T-helper 2 cell treated with Interferon-gamma antibody and Interleukin-4, amounts not matched to agents 5 μg/mL and 100 μg/mL, for 36 hours (primary cell): ENCODE results near the gene TNRC6B.
A peak's percentile ranks its signal among the peaks of the same experiment; 100 is the strongest.

Experiments
- DNase-seq: peaks from one replicate; pipeline ENCODE4 v3.0.0; 2021; ENCODE audit warnings: low spot score
- H3K27ac Mint-ChIP-seq: one replicate; pipeline ENCODE4 v1.8.0; 2021; ENCODE audit warnings: mild to moderate bottlenecking, mixed read lengths
- H3K27me3 Mint-ChIP-seq: one replicate; pipeline ENCODE4 v1.8.0; 2021; ENCODE audit warnings: low read depth, mixed read lengths
- H3K36me3 Mint-ChIP-seq: one replicate; pipeline ENCODE4 v1.8.0; 2021; ENCODE audit warnings: low read depth, mixed read lengths
- H3K4me1 Mint-ChIP-seq: one replicate; pipeline ENCODE4 v1.8.0; 2021; ENCODE audit warnings: low read depth, mixed read lengths
- H3K4me3 Mint-ChIP-seq: one replicate; pipeline ENCODE4 v1.8.0; 2022; ENCODE audit warnings: mild to moderate bottlenecking, moderate library complexity, mixed read lengths
- H3K9me3 Mint-ChIP-seq: one replicate; pipeline ENCODE4 v1.8.0; 2021; ENCODE audit warnings: mixed read lengths

TNRC6B gene

GRCh38 chr22:40346185-40347118 is 168.7 kb downstream of the TNRC6B start, which contains the start of gene ADSL:
Gene ADSL (plus strand): TSS chr22:40346500. CDS start chr22:40346559, 59 bp downstream.
- Mint-ChIP-seq H3K27ac (peak within 1 kb of the TSS; percentile 98), H3K27me3 (no peaks in the 10 kb centered on the region), H3K9me3 (no peaks in the 10 kb centered on the region), H3K36me3 (peaks cover 23% of the 10 kb centered on the region), H3K4me3 (peak within 1 kb of the TSS; percentile 98), H3K4me1 (peaks cover 34% of the 10 kb centered on the region)
- DNase-seq = peak; percentile 86

DNA sequence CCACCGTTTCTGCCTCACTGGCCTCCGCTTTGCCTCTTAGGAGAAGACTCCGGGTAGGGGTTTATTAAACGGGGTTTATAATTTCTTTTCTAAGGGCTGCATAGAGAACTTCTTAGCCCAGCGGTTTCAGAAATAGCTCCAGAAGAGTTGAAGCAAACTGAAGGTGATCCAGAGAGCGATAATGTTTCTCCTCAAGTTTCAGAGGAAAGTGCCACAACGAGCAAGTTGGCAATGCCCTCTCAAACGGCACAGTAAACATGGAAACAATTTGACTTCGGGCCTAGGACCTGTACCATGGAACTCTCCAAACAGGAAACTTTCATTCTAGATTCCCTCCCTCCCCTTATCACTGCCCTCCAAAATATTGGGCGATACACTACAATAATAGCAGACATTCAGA is 169.6 kb downstream of the TNRC6B start:
- Mint-ChIP-seq H3K36me3 (peaks cover 26% of the 10 kb centered on the region), H3K4me1 (peaks cover 26% of the 10 kb centered on the region), H3K4me3 (peak overlapping the region; percentile 98), H3K27me3 (no peaks in the 10 kb centered on the region), H3K9me3 (no peaks in the 10 kb centered on the region), H3K27ac (peak overlapping the region; percentile 98)
- no peak for DNase-seq

GRCh38 chr22:40348025-40348658 is 170.4 kb downstream of the TNRC6B start:
- H3K4me1 Mint-ChIP-seq = peaks cover 21% of the 10 kb centered on the region
- H3K27me3 Mint-ChIP-seq = no peaks in the 10 kb centered on the region
- peak; percentile 54 for DNase-seq
- H3K4me3 Mint-ChIP-seq = peak overlapping the region; percentile 98
- H3K9me3 Mint-ChIP-seq = no peaks in the 10 kb centered on the region
- peaks cover 33% of the 10 kb centered on the region for H3K36me3 Mint-ChIP-seq
- H3K27ac Mint-ChIP-seq = peak overlapping the region; percentile 98

- DNase-seq = no peak
- Mint-ChIP-seq H3K27ac (no peak overlapping the region), H3K36me3 (peaks cover 50% of the 10 kb centered on the region), H3K4me3 (no peak overlapping the region), H3K9me3 (no peaks in the 10 kb centered on the region), H3K27me3 (no peaks in the 10 kb centered on the region), H3K4me1 (peaks cover 11% of the 10 kb centered on the region)
Observed at GRCh38 chr22:40352763-40353162, 175.0 kb downstream of the TNRC6B start.

DNA sequence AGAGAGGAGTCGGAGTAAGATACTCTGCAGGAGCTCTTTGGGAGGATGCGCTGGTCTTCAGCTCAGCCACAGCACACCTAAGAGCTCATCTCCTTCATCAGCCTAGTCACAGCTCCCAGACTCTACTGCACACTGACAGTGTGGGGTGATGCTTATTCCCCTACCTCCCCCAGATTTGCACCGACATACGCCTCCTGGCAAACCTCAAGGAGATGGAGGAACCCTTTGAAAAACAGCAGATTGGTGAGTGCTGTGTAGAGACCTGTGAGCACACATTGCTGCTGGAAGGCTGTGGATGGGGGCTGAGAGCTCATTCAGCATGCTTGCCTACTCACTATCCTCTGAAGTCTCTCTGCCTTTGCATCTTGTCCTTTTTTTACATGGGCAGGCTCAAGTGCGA is 183.4 kb downstream of the TNRC6B start:
- no peak overlapping the region for H3K4me3 Mint-ChIP-seq
- no peak for DNase-seq
- no peaks in the 10 kb centered on the region for H3K27me3 Mint-ChIP-seq
- no peaks in the 10 kb centered on the region for H3K9me3 Mint-ChIP-seq
- H3K27ac Mint-ChIP-seq = no peak overlapping the region
- no peaks in the 10 kb centered on the region for H3K4me1 Mint-ChIP-seq
- peaks cover 78% of the 10 kb centered on the region for H3K36me3 Mint-ChIP-seq

- Mint-ChIP-seq H3K4me1 (no peaks in the 10 kb centered on the region), H3K27ac (no peak overlapping the region), H3K9me3 (no peaks in the 10 kb centered on the region), H3K4me3 (no peak overlapping the region), H3K36me3 (peaks cover 84% of the 10 kb centered on the region), H3K27me3 (no peaks in the 10 kb centered on the region)
- no peak for DNase-seq
Observed at GRCh38 chr22:40363059-40363458, 185.3 kb downstream of the TNRC6B start.

DNA sequence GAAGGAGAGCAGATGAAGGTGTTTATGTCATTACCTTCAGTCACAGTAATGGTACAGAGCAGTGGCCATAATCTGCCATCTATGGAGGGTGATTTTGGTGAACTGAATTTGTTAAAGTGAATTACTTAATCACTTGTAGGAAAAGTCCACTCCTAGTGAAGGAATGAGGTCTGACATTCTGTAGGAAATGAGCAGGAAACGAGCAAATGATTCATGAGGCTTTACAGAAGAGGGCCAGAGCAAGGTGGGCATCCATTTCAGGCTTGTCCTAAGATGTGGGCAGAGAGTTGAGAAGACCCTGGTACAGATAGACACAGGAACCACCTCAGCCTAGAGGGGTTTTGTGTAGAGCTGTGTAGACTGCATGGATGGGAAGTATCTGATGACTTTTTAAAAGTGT is 186.7 kb downstream of the TNRC6B start:
- Mint-ChIP-seq H3K4me3 (no peak overlapping the region), H3K4me1 (peaks cover 1% of the 10 kb centered on the region), H3K27me3 (no peaks in the 10 kb centered on the region), H3K9me3 (no peaks in the 10 kb centered on the region), H3K27ac (no peak overlapping the region), H3K36me3 (peaks cover 76% of the 10 kb centered on the region)
- no peak for DNase-seq

DNA sequence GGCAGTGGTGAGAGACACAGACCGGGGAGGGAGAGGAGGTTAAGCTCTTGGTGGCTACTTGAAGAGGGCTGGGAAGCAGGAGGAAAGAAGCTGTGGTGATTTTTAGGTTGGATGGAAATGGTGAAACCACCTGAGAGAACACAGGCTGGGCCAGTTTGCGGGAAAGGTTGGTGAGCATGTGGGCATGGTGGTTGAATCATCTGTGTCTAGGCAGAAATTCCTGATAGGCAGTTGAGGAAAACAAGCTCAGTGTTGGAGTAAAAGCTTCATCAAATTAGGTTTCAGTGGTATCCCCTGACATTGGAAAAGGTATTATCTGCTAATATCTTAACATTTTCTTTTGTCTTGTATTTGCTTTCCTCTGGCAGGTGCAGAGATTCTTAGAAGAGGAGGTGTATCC is 188.3 kb downstream of the TNRC6B start:
- Mint-ChIP-seq H3K36me3 (peaks cover 69% of the 10 kb centered on the region), H3K27ac (no peak overlapping the region), H3K9me3 (no peaks in the 10 kb centered on the region), H3K27me3 (no peaks in the 10 kb centered on the region), H3K4me3 (no peak overlapping the region), H3K4me1 (peaks cover 1% of the 10 kb centered on the region)
- no peak for DNase-seq

- peaks cover 59% of the 10 kb centered on the region for H3K36me3 Mint-ChIP-seq
- peaks cover 6% of the 10 kb centered on the region for H3K4me1 Mint-ChIP-seq
- DNase-seq = no peak
- H3K27ac Mint-ChIP-seq = peak overlapping the region; percentile 31
- H3K9me3 Mint-ChIP-seq = no peaks in the 10 kb centered on the region
- H3K27me3 Mint-ChIP-seq = no peaks in the 10 kb centered on the region
- no peak overlapping the region for H3K4me3 Mint-ChIP-seq
Observed at GRCh38 chr22:40367342-40367741, 189.6 kb downstream of the TNRC6B start.

DNA sequence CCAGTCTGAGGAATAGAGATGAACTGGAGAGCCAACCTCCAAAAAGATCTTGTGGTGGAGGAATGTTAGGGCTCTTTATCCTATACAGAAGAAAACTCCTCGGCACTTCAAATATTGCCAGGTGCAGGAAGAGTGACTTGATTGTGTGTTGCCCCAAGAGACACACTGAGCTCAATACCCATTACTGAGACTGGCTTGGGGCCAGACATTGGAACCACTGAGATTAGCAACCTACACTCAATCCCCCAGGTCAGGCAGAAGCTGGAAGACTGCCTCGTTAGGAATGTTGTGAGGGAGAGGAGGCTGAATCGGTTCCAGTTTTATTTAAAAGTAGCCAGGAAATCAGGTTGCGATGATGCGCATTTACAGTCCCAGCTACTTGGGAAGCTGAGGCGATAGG is 190.3 kb downstream of the TNRC6B start:
- H3K4me3 Mint-ChIP-seq = no peak overlapping the region
- no peak overlapping the region for H3K27ac Mint-ChIP-seq
- H3K27me3 Mint-ChIP-seq = no peaks in the 10 kb centered on the region
- peaks cover 59% of the 10 kb centered on the region for H3K36me3 Mint-ChIP-seq
- DNase-seq = no peak
- H3K9me3 Mint-ChIP-seq = no peaks in the 10 kb centered on the region
- H3K4me1 Mint-ChIP-seq = peaks cover 11% of the 10 kb centered on the region

DNA sequence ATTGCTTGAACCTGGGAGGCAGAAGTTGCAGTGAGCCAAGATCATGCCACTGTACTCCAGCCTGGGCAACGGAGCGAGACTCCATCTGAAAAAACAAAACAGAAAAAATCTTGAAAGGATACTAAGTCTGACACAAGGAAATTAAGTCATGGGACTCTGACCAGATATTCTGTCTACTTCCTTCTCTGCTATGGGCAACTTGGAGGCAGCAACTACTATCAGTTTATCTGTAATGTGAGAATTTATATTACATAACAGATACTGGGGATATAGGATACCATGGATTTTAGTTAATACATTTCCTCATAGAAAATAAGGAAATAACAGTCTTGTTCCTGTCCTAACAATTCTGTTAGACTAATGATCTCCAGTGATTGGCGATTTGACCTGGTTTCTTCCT is 191.1 kb downstream of the TNRC6B start:
- H3K4me3 Mint-ChIP-seq = no peak overlapping the region

DNA sequence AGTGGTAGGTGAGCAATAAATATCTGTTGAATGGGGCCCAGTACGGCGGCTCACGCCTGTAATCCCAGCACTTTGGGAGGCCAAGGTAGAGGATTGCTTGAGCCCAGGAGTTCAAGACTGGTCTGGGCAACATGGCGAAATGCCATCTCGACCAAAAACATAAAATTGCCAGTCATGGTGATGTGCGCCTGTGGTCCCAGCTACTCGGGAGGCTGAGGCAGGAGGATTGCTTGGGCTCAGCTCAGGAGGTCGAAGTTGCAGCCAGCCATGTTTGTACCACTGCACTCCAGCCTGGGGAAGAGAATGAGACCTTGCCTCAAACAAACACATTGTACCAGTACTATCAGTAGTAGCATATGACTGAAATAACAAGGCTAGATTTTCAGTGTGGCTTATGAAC is 196.8 kb downstream of the TNRC6B start:
- H3K4me1 Mint-ChIP-seq = peaks cover 14% of the 10 kb centered on the region
- H3K4me3 Mint-ChIP-seq = no peak overlapping the region
- H3K27me3 Mint-ChIP-seq = no peaks in the 10 kb centered on the region

More for the DNA sequence above, 191.1 kb downstream of the TNRC6B start:
- no peaks in the 10 kb centered on the region for H3K9me3 Mint-ChIP-seq
- peaks cover 15% of the 10 kb centered on the region for H3K4me1 Mint-ChIP-seq
- no peak for DNase-seq
- no peak overlapping the region for H3K27ac Mint-ChIP-seq
- no peaks in the 10 kb centered on the region for H3K27me3 Mint-ChIP-seq
- H3K36me3 Mint-ChIP-seq = peaks cover 58% of the 10 kb centered on the region

DNA sequence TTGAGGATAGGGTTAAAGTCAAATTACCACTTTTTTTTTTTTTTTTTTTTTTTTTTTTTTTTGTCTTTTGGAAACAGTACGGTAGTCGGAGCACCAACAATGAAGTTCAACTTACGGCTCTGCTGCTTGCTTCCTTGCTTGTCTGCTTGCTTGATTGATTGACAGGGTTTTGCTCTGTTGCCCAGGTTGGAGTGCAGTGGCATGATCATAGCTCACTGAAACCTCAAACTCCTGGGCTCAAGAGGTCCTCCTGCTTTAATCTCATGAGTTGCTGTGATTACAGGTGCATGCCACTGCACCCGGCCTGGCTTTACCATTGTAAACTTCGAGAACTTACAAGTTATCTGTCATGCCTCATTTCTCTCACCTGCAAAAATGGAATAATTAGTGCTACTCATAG is 198.4 kb downstream of the TNRC6B start:
- H3K4me3 Mint-ChIP-seq = no peak overlapping the region
- peaks cover 13% of the 10 kb centered on the region for H3K4me1 Mint-ChIP-seq
- H3K9me3 Mint-ChIP-seq = no peaks in the 10 kb centered on the region
- no peaks in the 10 kb centered on the region for H3K27me3 Mint-ChIP-seq
- no peak for DNase-seq
- H3K36me3 Mint-ChIP-seq = peaks cover 26% of the 10 kb centered on the region
- H3K27ac Mint-ChIP-seq = no peak overlapping the region

More for the DNA sequence above, 196.8 kb downstream of the TNRC6B start:
- Mint-ChIP-seq H3K9me3 (no peaks in the 10 kb centered on the region), H3K27ac (no peak overlapping the region), H3K36me3 (peaks cover 28% of the 10 kb centered on the region)
- DNase-seq = no peak

DNA sequence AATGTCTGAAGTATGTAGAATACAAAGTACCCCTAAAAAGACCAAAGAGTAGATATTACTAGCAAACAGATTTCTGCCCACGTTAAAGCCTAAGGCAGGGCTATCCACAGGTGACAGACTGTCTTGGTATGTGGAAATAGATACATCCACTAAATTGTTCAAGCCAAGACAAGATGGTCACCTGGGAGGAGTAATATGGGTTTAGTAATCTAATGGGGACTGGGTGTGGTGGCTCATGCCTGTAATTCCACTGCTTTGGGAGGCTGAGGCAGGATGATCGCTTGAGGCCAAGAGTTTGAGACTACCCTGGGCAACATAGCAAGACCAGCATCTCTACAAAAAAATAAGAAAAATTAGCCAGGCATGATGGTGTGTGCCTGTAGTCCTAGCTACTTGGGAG is 200.2 kb downstream of the TNRC6B start:
- H3K27ac Mint-ChIP-seq = no peak overlapping the region

More for the DNA sequence above, 200.2 kb downstream of the TNRC6B start:
- Mint-ChIP-seq H3K27me3 (no peaks in the 10 kb centered on the region), H3K9me3 (no peaks in the 10 kb centered on the region), H3K4me3 (no peak overlapping the region), H3K36me3 (peaks cover 19% of the 10 kb centered on the region), H3K4me1 (peaks cover 4% of the 10 kb centered on the region)
- no peak for DNase-seq
